ENCODE results near the gene CLHC1. TPM values are rescaled to one million over a fixed set of nuclear protein-coding genes. Genes with fewer than 3 reads are reported as not detected.

CLHC1 gene
- total RNA-seq, 4 donors from 2014 or later = 3.0 to 16.8 (median 3.8) TPM

GRCh38 chr2:55236992-55237543 lies 5.0 kb upstream of the CLHC1 start:
- H3K27ac ChIP-seq = no peak overlapping the region
- 58 to 74% methylated on average over 2 of the region's 2 CpGs for WGBS, 2 donors (ENCODE audit: low coverage in 1 of 2)
- TF ChIP-seq CTCF (IDR thresholded peaks at IDR 0.05) (no peak), POLR2A (IDR thresholded peaks at IDR 0.05) (no peak), EP300 (IDR thresholded peaks at IDR 0.05) (no peak), POLR2AphosphoS5 (IDR thresholded peaks at IDR 0.05) (no peak)
- ATAC-seq = no peak
- H3K27me3 ChIP-seq = no peaks in the 10 kb centered on the region
- peaks cover 4 to 77% of the 10 kb centered on the region in 2 donors for H3K36me3 ChIP-seq
- no peaks in the 10 kb centered on the region for H3K9me3 ChIP-seq
- H3K4me3 ChIP-seq = no peak overlapping the region
- peaks cover 4 to 24% (median 8%) of the 10 kb centered on the region in 3 donors for H3K4me1 ChIP-seq

- Histone ChIP-seq H3K4me3 (no peak overlapping the region), H3K9me3 (no peaks in the 10 kb centered on the region), H3K27ac (no peak overlapping the region), H3K4me1 (peaks cover 4 to 34% (median 8%) of the 10 kb centered on the region in 3 donors), H3K36me3 (peaks cover 4 to 68% of the 10 kb centered on the region in 2 donors), H3K27me3 (no peaks in the 10 kb centered on the region)
- no peak for TF ChIP-seq CTCF (IDR thresholded peaks at IDR 0.05)
- TF ChIP-seq POLR2A (IDR thresholded peaks at IDR 0.05) = no peak
- TF ChIP-seq POLR2AphosphoS5 (IDR thresholded peaks at IDR 0.05) = no peak
- TF ChIP-seq EP300 (IDR thresholded peaks at IDR 0.05) = no peak
- WGBS, 2 donors (ENCODE audit: low coverage in 1 of 2) = 84 to 93% methylated on average over 2 to 3 of the region's 3 CpGs
- ATAC-seq = no peak
These were observed 3.8 kb upstream of the CLHC1 start for GRCh38 chr2:55235724-55236538.

GRCh38 chr2:55233658-55233940 lies 1.5 kb upstream of the CLHC1 start:
- H3K4me1 ChIP-seq = peaks cover 4 to 39% (median 8%) of the 10 kb centered on the region in 3 donors
- TF ChIP-seq EP300 (IDR thresholded peaks at IDR 0.05) (no peak), POLR2AphosphoS5 (IDR thresholded peaks at IDR 0.05) (no peak), POLR2A (IDR thresholded peaks at IDR 0.05) (no peak), CTCF (IDR thresholded peaks at IDR 0.05) (no peak)
- 70% methylated on average over 7 of the region's 7 CpGs for WGBS, 2 donors (ENCODE audit: low coverage in 1 of 2)
- H3K36me3 ChIP-seq = peaks cover 4 to 50% of the 10 kb centered on the region in 2 donors
- H3K27ac ChIP-seq = peak overlapping the region in 3 of 4 donors; percentile 89 to 96 (median 91)
- H3K9me3 ChIP-seq = no peaks in the 10 kb centered on the region
- peak overlapping the region; percentile 67 to 98 for H3K4me3 ChIP-seq
- H3K27me3 ChIP-seq = no peaks in the 10 kb centered on the region
- ATAC-seq = no peak

- H3K4me3 ChIP-seq = peak overlapping the region; percentile 67 to 98
- peaks cover 4 to 43% (median 8%) of the 10 kb centered on the region in 3 donors for H3K4me1 ChIP-seq
- H3K27me3 ChIP-seq = no peaks in the 10 kb centered on the region
- peak overlapping the region; percentile 89 to 96 (median 90) for H3K27ac ChIP-seq
- WGBS, 2 donors (ENCODE audit: low coverage in 1 of 2) = 9 to 16% methylated on average over 14 to 19 of the region's 33 CpGs
- TF ChIP-seq CTCF (IDR thresholded peaks at IDR 0.05) = no peak
- TF ChIP-seq EP300 (IDR thresholded peaks at IDR 0.05) = no peak
- no peak for TF ChIP-seq POLR2AphosphoS5 (IDR thresholded peaks at IDR 0.05)
- TF ChIP-seq POLR2A (IDR thresholded peaks at IDR 0.05) = no peak
- peaks cover 4 to 44% of the 10 kb centered on the region in 2 donors for H3K36me3 ChIP-seq
- no peak for ATAC-seq
- no peaks in the 10 kb centered on the region for H3K9me3 ChIP-seq
These were observed 967 bp upstream of the CLHC1 start for GRCh38 chr2:55232863-55233657.
